NCI-H128 (cell line): Measurements from ENCODE around the gene ARNT2.

Source experiments
- DNase-seq: peaks from one replicate; lab custom pipeline; 2025; ENCODE audit not compliant: unreplicated experiment; lab: John Stamatoyannopoulos, UW

Gene ARNT2

GRCh38 chr15:80405970-80406369, 1.8 kb downstream of the ARNT2 start:
- DNase-seq: no peak

DNA sequence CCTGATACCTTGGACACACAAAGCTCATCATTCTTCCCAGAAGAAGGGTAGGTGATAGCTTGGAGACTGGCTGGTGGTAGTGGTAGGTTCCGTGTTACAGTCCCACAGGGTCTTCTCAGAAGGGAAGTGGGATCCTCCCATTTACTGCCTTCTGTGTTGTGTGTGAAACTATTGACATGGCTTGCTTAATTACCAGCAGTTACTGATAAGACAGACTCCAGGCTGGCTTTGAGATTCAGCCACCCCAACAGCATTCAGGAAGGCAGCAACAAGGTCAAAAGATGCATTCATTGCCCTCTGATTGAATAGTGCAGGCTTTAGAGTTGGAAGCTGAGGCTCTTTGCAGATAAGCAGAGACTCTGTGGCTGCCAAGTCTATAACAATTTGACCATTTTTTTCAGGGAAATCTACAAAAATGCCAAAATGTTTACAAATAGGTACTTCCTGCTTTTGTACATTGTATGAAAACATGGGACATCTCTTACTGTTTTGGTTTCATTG, 7.7 kb downstream of the ARNT2 start:
- no peak for DNase-seq

DNA sequence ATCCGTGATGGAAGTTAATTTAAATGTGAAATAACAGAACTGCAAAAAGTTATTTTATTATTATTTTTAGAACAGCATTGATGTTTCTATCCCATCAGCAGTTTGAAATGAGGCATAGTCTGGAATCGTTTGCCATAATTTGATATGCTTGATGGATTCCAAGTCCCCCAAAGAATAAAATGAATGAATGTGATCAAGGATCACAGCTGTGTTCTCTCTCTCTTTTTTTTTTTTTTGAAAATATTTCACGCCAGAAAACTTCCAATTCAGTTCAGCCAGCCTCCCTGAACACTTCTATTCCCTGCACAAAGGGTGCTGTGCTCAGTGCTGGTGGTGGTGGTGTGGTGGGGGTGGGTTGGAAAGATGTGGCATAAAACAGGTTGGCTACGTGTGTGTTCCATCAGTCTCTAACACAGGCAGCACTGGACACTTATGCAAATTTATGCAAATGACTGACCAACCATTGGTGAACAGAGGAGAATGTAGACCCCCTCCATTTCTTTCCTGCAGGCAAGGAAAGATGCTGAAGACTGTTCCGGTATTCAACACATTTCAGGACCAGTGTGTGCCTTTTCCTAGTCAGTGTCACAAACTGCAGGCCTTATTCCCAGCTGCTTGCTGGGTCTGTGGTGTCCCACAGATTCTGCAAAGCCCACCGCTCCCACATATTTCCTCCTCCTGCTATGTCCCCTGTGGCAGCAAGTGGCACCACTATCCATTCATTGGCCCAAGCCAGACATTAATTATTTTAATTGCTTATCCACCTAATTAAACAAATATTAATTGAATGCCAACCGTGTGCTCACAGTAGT, 10.6 kb downstream of the ARNT2 start:
- no peak for DNase-seq

GRCh38 chr15:80415358-80415670, 11.1 kb downstream of the ARNT2 start:
- DNase-seq: no peak

DNA sequence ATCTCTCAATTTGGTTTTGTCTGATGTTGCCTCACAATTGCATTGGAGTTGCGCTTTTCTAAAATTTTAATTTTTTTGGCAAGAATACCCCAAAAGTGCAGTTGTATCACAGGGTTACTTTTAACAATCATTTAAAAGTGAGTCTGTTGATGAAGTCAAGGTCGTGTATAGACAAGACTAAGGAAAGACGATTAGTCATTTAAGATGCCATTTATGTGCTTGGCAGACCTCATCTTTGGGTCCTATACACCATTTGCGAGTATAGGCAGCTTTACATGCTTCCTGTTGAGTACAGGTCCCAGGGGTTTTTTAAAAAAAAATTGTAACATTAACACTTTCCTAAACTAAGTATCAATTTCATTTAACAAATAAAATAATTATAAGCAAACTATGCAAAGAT, 12.5 kb downstream of the ARNT2 start:
- DNase-seq: no peak

GRCh38 chr15:80418892-80419537, 14.8 kb downstream of the ARNT2 start:
- DNase-seq: no peak

DNA sequence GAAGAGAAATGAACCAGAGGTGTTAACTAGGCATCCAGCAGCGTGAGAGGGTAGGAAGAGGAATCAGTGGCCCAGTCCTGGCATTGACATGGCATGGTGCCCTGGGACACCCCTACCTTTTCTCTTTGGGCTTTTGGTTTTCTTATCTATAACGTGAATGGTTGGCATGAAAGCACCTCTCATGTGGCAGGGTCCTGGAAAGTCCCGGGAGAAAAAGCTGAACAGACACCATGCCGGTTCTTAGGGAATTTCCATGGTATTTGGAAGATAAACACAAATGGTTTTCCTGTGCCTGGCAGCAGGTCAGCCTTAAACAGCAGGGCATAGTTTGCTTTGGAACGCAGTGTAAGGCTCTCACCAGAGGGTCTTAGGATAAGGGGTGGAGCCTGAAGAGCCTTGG, 15.4 kb downstream of the ARNT2 start:
- no peak for DNase-seq

- DNase-seq: no peak
Observed at GRCh38 chr15:80420658-80421057, 16.5 kb downstream of the ARNT2 start.

- DNase-seq: no peak
Observed at GRCh38 chr15:80423215-80423614, 19.0 kb downstream of the ARNT2 start.

DNA sequence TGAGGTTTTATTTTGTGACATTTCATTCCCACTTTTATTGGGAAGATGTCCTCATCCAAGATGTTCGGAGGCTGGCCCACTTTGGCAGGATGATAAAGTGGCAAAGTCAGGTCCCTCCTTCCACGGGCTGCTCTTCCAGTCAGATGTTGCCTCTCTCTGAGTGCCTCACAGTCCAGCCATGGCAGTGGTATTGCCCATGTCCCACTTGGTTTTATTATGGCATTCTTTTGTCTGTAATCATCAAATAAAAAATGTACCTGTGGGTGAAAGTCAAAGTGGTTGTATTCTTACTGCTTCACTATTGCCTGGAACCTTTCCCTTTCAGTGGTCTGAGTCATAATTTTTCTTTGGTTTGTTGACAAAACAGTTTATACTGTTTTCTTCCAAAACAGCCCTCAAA, 20.2 kb downstream of the ARNT2 start:
- no peak for DNase-seq

- no peak for DNase-seq
Observed at GRCh38 chr15:80426316-80426715, 22.1 kb downstream of the ARNT2 start.

DNA sequence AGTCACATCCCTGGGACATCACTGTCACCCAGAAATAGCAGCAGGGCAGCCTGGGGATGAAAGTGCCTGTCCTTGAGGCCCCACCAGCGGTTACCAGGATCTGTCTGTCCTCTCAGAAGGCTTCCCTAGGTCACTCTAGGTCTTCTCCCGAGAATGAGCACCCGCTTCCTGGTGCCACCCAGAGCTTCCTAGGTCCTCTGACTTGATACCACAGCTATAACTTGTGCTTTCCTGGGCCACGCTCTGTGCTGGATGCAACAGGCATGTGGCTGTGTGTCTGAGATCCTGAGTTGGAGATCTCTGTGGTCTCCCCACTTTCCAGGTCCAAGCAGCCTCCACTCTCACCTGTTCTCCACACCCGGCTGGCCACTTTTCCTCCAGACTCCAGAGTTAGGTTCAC, 25.8 kb downstream of the ARNT2 start:
- no peak for DNase-seq

DNA sequence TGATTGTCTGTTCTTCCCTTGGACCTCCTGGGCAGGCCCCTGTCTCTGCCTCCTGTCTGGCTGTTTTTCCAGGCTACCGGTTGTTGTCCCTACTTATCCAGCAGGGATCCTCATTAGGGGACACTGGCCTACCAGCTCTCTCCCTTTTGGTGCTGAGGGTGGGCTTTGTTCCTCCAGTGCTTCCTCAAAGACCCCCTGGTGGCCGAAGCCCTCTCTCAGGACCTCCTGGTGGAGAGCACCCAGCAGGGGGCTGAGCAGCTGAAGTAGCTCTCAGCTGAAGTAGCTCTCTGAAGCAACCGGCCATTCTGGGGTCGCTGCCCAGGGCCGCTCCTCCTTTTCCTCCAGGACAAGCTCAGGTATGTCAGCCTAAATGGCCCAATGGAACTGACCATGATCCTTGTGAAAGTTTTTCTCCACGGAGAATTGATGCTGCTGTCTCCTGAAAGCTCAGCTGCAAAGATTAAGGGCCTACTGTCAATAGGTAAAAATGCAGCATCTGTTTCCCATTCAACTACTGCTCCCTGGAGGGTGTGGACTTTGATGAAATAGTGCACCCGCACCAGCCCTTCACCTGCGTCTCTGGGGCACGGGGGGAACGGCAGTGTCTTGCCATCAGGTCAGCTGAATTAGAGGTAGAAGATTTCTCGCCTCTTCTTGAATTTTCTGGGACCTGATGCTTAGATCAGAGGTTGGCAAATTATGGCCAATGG, 27.6 kb downstream of the ARNT2 start:
- no peak for DNase-seq

- DNase-seq: no peak
Observed at GRCh38 chr15:80432345-80432702, 28.1 kb downstream of the ARNT2 start.

- DNase-seq: no peak
Observed at GRCh38 chr15:80433836-80434235, 29.7 kb downstream of the ARNT2 start.

DNA sequence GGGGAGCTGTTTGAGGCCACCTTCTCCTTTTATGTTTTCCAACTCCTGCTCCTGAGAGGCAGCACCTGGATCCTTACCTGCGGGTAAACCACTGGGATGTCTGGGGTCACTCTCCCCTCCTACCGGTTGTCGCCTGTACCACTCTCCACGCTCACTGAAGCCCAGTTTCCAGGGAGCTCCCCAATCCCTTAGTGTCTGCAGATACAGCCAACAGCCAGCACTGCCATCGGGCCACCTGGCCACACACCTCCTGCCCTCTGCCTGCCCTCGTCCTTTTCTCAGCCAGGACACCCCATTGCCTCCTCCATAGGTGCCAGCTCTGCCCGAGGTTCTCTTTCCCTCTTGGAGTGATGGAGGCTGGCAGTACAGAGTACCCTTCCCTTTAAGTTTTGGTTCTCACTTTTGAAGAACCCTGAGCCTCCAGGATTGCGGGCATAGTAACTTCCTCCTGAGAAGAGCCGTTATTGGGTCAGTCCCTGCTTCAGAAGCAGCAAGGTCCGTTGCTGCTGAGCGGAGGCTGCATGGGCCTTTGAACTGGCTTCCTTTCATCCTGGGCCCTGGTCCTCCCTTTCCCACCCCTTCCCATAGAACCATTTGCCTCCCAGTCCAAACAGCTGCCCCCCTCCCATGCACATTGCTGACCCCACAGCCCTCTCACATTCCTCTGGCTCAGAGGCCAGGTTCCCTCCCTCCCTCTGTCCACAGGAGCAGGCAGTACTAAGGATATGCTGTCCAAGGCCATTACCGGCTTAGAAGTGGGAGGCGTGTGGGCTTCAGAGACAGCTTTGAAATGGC, 30.9 kb downstream of the ARNT2 start:
- DNase-seq: no peak

GRCh38 chr15:80436511-80437307, 32.5 kb downstream of the ARNT2 start:
- DNase-seq: no peak

DNA sequence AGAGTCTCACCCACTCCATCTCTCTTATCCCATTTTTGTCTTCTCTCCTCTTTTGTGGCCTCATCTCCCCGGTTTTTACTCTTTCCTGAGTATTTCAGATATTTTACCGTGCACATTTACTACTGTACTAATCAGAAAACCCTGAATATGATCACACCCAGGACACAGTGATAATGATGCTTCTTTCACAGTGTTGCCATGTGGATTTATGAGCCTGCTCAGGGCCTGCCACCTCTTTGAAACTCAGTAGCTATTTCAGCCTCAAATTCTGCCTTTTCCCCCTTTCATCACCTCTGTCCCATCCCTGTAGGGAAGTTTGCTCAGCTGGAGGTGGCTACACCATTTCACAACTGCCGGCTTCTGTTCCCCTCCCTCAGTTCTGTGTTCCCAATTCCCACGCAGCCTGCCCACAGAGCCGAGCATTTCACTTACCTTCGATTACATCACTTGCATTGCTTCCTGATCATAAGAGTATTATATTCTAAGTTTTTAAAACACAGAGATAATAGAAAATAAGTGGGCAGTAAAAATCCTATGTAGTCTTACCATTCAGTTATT, 33.2 kb downstream of the ARNT2 start:
- DNase-seq: no peak

DNA sequence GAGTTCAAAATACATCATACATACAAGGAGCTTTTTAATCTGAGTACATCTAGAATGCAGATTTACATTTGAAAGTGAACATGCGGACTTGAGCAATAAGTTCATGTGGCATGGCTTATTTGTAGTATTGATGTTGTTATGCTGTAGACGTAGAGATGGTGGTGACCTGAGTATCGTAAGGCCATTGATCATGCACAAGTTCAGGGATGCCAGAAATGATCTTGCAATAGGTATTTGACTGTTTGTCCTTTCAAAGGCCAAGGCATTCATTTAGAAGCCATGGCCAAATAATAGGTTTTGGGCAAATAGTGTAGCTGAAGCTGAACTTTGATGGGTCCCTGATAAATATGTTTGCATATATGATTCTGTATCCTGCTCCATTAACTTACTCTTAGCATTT, 35.0 kb downstream of the ARNT2 start:
- no peak for DNase-seq

GRCh38 chr15:80440024-80440423, 35.8 kb downstream of the ARNT2 start:
- DNase-seq: no peak
